ENCODE data around the gene FBXL13.

DNA sequence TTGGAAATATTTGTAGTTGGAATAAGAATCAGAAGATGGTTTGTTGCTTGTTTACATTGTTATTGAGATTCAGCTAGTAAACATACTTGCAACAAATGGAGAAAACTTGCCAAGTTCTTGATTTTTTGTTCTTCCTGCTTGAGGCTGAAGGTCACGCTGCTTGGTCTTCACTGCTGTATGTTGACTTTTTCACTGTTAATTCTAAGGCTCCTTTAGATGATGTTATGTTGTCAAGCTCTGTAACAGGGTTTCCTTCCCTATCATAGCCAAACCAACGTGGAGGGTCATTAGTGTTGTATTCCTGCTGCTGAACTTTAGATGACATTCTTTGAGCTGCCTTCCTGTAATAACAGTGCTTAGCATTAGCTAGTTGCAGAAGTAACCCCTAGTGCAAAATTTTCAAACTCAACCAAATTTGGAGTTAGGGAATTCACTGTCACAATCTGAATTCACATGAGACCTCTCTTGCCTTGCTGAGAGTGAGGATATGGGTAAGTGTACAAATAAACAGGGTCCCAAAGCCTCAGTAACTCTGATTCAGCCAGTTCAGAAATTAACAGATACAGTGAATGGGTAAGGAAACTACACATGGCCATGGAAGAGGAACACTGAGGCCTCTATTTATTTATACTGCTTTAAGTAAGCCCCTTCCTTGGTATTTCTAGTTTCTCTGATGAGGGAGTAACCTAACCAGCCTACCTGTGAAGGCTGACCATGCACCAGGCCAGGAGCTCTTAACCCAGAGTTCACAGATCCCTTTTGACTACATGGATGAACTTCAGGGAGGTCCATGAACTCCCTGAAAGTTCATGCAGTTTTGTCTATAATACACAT is 261.2 kb downstream of the FBXL13 start:
- TF ChIP-seq POLR2A (IDR thresholded peaks at IDR 0.05) = no peak
- TF ChIP-seq, protein P1, sequence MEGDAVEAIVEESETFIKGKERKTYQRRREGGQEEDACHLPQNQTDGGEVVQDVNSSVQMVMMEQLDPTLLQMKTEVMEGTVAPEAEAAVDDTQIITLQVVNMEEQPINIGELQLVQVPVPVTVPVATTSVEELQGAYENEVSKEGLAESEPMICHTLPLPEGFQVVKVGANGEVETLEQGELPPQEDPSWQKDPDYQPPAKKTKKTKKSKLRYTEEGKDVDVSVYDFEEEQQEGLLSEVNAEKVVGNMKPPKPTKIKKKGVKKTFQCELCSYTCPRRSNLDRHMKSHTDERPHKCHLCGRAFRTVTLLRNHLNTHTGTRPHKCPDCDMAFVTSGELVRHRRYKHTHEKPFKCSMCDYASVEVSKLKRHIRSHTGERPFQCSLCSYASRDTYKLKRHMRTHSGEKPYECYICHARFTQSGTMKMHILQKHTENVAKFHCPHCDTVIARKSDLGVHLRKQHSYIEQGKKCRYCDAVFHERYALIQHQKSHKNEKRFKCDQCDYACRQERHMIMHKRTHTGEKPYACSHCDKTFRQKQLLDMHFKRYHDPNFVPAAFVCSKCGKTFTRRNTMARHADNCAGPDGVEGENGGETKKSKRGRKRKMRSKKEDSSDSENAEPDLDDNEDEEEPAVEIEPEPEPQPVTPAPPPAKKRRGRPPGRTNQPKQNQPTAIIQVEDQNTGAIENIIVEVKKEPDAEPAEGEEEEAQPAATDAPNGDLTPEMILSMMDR (IDR thresholded peaks at IDR 0.05) = no peak
